Parathyroid adenoma (tissue), 2 donors: ENCODE results near the gene SRP68.
"Not testable (repeated sequence)": the region's sequence is repeated elsewhere in the genome, so short reads cannot be mapped to it uniquely, and the experiment has no call there.

Experiments
- H2AFZ ChIP-seq: fragments of 300-600 bp; sonication (generic); one replicate; pipeline ENCODE4 v1.7.0; 2017; ENCODE audit warnings: antibody characterized with exemption, mild to moderate bottlenecking
- H3K27ac ChIP-seq: fragments of 300-600 bp; sonication (generic); one replicate; pipeline ENCODE4 v1.7.0; 2017
- H3K27me3 ChIP-seq: fragments of 300-600 bp; sonication (generic); one replicate; pipeline ENCODE4 v1.7.0; 2017; ENCODE audit warnings: low read length; ENCODE audit not compliant: control insufficient read depth, insufficient read depth
- H3K36me3 ChIP-seq: fragments of 300-600 bp; sonication (generic); one replicate; pipeline ENCODE4 v1.7.0; 2017; ENCODE audit warnings: low read length; ENCODE audit not compliant: control insufficient read depth, insufficient read depth
- H3K4me1 ChIP-seq: fragments of 300-600 bp; sonication (generic); one replicate; pipeline ENCODE4 v1.7.0; 2017; ENCODE audit warnings: control low read depth
- H3K4me2 ChIP-seq: fragments of 300-600 bp; sonication (generic); one replicate; pipeline ENCODE4 v1.7.0; 2017; ENCODE audit warnings: low read length
- H3K4me3 ChIP-seq: fragments of 300-600 bp; sonication (generic); one replicate; pipeline ENCODE4 v1.7.0; 2017; ENCODE audit warnings: low read depth, low read length
- H3K79me2 ChIP-seq: fragments of 300-600 bp; sonication (generic); one replicate; pipeline ENCODE4 v1.7.0; 2017; ENCODE audit warnings: control low read depth
- H3K9ac ChIP-seq: fragments of 300-600 bp; sonication (generic); one replicate; pipeline ENCODE4 v1.7.0; 2017; ENCODE audit warnings: mild to moderate bottlenecking
- H3K9me3 ChIP-seq: fragments of 300-600 bp; sonication (generic); one replicate; pipeline ENCODE4 v1.7.0; 2017; ENCODE audit warnings: low read length; ENCODE audit not compliant: control insufficient read depth
- TF ChIP-seq, protein P1 (sequence below): fragments of 300-600 bp; sonication (generic); IDR thresholded peaks from one replicate; pipeline ENCODE4 v1.7.0; 2017; ENCODE audit warnings: antibody characterized with exemption, mild to moderate bottlenecking
- donor health status: primary hyperparathyroidism.

SRP68 gene

DNA sequence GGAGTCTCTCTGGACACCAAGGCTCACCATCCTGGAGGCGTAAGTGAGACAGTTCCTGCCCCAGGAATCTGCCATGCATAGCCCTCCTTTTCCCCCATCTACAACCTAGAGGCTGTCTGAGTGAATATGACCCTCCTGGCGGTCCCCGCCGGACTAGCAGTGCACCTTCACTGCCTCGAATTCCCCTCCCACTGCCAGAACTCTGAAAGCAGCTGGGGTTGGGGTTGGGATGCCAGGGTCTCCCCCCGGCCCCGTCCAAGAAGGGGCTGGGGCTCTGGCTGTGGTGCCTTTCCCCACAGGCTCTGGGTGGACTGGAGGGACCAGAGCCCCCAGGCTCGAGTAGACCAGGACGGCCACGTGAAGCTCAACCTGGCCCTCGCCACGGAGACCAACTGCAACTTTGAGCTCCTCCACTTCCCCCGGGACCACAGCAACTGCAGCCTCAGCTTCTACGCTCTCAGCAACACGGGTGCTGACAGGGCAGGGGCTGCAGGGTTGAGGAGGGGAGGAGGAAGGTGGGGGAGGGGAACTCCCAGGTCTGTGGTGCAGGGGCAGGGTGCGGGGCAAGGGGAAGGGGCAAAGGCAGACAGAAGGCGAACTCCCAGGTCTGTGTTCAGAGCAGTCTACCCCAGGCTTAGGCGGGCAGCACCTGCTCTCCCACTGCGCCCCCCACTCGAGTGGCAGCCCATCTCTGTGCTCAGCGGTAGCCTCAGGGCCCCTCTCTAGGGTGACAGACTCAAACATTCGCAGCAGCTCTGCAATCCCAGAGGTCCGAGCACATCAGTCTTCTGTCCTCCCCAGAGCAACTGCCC lies 7.8 kb upstream of the SRP68 start:
- Histone ChIP-seq H3K4me3 (no peak overlapping the region), H3K36me3 (no peaks in the 10 kb centered on the region), H3K9ac (no peak overlapping the region), H3K4me2 (no peak overlapping the region), H3K27me3 (peaks cover 3% of the 10 kb centered on the region), H2AFZ (no peak overlapping the region), H3K79me2 (no peaks in the 10 kb centered on the region), H3K27ac (no peak overlapping the region), H3K9me3 (no peaks in the 10 kb centered on the region), H3K4me1 (peaks cover 33% of the 10 kb centered on the region)
- TF ChIP-seq, protein P1, sequence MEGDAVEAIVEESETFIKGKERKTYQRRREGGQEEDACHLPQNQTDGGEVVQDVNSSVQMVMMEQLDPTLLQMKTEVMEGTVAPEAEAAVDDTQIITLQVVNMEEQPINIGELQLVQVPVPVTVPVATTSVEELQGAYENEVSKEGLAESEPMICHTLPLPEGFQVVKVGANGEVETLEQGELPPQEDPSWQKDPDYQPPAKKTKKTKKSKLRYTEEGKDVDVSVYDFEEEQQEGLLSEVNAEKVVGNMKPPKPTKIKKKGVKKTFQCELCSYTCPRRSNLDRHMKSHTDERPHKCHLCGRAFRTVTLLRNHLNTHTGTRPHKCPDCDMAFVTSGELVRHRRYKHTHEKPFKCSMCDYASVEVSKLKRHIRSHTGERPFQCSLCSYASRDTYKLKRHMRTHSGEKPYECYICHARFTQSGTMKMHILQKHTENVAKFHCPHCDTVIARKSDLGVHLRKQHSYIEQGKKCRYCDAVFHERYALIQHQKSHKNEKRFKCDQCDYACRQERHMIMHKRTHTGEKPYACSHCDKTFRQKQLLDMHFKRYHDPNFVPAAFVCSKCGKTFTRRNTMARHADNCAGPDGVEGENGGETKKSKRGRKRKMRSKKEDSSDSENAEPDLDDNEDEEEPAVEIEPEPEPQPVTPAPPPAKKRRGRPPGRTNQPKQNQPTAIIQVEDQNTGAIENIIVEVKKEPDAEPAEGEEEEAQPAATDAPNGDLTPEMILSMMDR: no peak

DNA sequence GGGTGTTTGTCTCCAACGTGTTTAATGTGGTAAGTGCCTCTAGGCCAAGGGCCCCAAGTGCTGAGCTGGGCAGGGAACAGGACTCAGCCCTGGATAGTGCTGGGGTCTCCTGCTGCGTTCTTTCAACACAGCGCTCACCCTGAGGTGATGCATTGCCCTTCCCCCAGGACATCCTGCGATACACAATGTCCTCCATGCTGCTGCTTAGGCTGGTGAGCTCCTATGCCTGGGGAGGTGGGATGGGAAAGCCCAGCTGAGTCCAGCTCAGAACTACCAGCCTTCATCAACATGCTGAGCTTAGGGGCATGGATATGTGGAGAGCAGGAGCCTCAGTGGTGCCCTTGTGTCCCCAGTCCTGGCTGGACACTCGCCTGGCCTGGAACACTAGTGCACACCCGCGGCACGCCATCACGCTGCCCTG lies 7.2 kb upstream of the SRP68 start:
- TF ChIP-seq, protein P1: no peak
- H3K9ac ChIP-seq: no peak overlapping the region
- H3K4me2 ChIP-seq: no peak overlapping the region
- no peak overlapping the region for H2AFZ ChIP-seq
- peaks cover 3% of the 10 kb centered on the region for H3K27me3 ChIP-seq
- H3K4me1 ChIP-seq: peaks cover 38% of the 10 kb centered on the region
- no peak overlapping the region for H3K4me3 ChIP-seq
- H3K9me3 ChIP-seq: no peaks in the 10 kb centered on the region
- H3K36me3 ChIP-seq: no peaks in the 10 kb centered on the region
- H3K79me2 ChIP-seq: no peaks in the 10 kb centered on the region
- H3K27ac ChIP-seq: no peak overlapping the region

DNA sequence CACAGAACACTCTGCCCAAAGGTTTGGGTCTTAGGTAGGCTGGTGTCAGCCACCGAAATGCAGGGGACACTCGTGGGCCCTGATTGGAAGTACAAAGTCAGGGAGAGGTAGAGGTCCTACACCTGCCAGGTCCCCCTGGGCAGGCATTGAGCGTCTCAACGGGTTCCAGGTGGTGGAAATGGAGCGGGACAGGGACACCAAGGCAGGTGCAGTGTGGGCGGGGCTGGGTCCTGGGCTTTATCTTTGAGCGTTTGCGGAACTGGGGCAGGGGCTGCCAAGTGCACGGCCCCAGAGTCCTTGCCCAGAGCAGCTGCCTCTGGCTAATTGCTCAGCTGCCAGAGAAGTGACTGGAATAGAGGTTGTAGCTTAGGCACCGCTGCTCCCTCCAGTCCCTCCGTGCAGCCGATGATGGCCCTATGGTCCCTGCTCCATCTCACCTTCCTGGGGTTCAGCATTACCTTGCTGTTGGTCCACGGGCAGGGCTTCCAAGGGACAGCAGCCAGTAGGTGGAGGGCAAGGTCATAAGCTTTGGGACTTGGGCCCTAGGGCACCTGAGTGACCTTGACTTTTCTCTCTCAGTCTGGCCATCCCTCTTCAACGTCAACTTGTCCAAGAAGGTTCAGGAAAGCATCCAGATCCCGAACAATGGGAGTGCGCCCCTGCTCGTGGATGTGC lies 6.7 kb upstream of the SRP68 start, which contains the start of gene ZACN:
Gene ZACN, plus strand, starts transcription at position 323 of the 675 bp plus-strand sequence. Its CDS starts 83 bp downstream, at position 406.
- no peaks in the 10 kb centered on the region for H3K36me3 ChIP-seq
- H3K9ac ChIP-seq: no peak within 1 kb of the TSS
- no peaks in the 10 kb centered on the region for H3K9me3 ChIP-seq
- no peak within 1 kb of the TSS for H3K4me2 ChIP-seq
- H3K4me1 ChIP-seq: peaks cover 38% of the 10 kb centered on the region
- H3K27ac ChIP-seq: no peak within 1 kb of the TSS
- TF ChIP-seq, protein P1: no peak
- no peaks in the 10 kb centered on the region for H3K79me2 ChIP-seq
- no peak within 1 kb of the TSS for H3K4me3 ChIP-seq
- peaks cover 3% of the 10 kb centered on the region for H3K27me3 ChIP-seq
- no peak within 1 kb of the TSS for H2AFZ ChIP-seq

DNA sequence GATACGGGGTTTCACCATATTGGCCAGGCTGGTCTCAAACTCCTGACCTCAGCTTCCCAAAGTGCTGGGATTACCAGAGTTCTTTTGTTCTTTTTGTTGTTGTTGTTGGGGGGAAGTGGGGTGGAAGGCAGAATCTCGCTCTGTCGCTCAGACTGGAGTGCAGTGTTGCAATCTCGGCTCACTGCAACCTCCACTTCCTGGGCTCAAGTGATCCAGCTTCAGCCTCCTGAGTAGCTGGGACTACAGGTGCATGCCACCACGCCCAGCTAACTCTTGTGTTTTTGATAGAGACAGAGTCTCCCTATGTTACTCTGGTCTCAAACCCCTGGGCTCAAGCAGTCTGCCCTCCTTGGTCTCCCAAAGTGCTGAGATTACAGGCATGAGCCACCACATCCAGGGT lies 6.1 kb upstream of the SRP68 start:
- not testable (repeated sequence) for H3K4me2 ChIP-seq, H3K36me3 ChIP-seq, H3K27ac ChIP-seq, H2AFZ ChIP-seq, H3K9ac ChIP-seq, H3K27me3 ChIP-seq, H3K4me3 ChIP-seq, H3K79me2 ChIP-seq, H3K9me3 ChIP-seq
- peaks cover 38% of the 10 kb centered on the region for H3K4me1 ChIP-seq

DNA sequence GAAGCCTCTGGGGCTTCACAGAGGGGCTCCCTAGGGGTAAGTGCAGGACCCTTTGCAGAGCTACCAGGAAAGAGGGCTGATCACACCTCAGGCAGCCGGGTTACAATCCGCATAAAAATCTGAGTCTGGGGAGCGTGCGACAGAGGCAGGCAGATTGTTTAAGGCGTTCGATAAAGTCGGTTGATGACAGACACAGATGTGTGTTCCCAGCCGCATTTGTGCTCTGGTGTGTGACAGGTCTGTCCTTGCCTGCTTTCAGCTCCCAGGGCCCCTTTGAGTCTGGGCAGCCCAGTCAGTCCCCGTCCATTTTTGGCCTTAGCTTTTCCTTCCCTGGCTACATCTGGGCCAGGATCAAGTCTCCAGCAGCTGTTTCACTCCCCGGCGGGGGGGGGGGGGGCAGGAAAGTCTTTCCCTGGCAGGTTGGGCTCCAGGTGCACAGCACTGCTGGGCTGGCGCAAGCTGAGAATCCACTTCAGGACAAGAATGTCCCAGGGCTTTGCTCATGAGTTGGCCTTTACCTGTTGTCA lies 5.3 kb upstream of the SRP68 start:
- Histone ChIP-seq H3K9ac (no peak overlapping the region), H3K9me3 (no peaks in the 10 kb centered on the region), H3K4me2 (no peak overlapping the region), H3K4me3 (no peak overlapping the region), H3K27ac (no peak overlapping the region), H3K36me3 (no peaks in the 10 kb centered on the region), H2AFZ (no peak overlapping the region), H3K4me1 (peaks cover 42% of the 10 kb centered on the region), H3K79me2 (no peaks in the 10 kb centered on the region), H3K27me3 (peaks cover 3% of the 10 kb centered on the region)
- TF ChIP-seq, protein P1: no peak
